Measurements from ENCODE around the gene FAM120A. TPM values are rescaled to one million over a fixed set of nuclear protein-coding genes. Genes with fewer than 3 reads are reported as not detected.

Gene FAM120A
- total RNA-seq, 1 donor from 2014 or later = 124 TPM

DNA sequence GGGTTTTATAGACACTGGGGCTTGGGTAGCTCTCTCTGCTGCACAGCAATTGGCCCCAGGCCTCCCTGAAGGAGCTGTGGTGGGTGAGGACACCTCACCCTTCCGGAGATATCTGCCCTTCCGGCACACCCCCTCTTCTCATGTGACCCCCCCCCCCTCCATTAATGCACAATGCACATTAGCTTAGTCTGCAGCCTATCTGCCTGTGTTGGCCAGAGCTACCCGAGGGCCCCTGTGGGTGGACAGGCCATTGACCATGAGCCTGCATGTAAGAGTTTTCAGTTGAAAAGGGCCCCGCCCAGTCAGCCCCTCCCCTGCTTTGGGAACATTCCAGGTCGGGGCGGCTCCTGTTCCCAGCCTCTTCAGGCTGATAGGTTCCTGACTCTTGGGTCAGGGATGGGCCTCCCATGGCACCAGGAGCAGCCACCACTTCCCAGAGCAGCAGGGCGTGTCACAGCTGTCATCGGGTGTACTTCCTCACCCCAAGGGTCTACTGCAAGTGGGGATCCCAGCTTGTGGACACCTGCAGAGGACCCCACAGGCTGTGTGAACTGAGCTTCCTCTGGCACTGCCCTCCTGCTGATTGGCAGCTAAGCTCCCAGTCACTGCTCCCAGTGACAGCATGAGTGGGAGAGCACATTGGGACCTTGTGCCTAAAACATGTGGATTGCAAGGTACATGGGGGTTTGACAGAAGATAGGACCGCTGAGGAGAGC lies 142.7 kb downstream of the FAM120A start:
- DNase-seq (ENCODE audit: low spot score) = no peak

- no peak for DNase-seq (ENCODE audit: low spot score)
Measured at GRCh38 chr9:93595461-93595860, 144.0 kb downstream of the FAM120A start.

GRCh38 chr9:93595861-93596365 lies 144.4 kb downstream of the FAM120A start:
- no peak for DNase-seq (ENCODE audit: low spot score)

DNA sequence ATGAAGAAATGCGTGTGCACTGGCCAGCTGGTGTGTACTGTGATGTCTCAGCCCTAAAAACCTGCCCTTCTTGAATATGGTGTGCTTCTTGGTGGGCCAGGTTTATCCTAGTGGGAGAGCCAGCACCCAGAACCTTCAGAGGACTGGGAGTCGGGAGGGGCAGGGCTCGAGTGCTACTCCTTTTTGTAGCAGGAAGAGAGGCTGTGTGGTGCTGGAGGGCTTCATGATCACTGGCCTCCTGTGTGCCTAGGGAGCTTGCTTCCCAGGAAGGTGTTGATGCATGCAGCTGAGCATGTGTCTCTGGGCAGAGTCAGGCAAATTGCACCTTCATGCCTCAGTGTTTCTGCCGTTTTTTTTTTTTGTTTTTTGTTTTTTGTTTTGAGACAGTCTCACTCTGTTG lies 144.9 kb downstream of the FAM120A start:
- DNase-seq (ENCODE audit: low spot score) = no peak

DNA sequence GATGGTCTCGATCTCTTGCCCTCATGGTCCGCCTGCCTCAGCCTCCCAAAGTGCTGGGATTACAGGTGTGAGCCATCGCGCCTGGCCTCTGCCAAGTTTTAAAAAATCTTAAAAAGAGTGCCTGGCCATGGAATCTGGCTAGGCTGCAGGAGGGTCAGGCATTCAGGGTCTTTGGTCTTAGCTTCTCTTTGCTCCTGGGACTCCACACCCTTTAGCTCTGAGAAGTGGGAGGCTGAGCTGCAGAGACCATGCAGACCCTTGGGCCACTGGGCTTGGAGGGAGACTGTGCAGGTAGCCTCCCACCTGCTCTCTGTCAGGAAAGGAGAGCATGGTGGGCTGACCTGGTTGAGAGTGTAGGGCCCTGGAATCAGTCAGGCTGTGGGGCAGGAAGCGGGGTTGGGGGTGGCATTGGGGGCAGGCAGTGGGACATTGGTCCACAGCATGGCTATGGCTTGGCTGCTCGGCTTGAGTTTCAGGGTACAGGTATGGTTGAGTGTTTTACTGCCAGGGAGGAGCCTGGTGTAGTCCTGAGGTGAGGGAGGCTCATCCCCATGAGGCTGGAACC lies 145.7 kb downstream of the FAM120A start:
- no peak for DNase-seq (ENCODE audit: low spot score)

DNA sequence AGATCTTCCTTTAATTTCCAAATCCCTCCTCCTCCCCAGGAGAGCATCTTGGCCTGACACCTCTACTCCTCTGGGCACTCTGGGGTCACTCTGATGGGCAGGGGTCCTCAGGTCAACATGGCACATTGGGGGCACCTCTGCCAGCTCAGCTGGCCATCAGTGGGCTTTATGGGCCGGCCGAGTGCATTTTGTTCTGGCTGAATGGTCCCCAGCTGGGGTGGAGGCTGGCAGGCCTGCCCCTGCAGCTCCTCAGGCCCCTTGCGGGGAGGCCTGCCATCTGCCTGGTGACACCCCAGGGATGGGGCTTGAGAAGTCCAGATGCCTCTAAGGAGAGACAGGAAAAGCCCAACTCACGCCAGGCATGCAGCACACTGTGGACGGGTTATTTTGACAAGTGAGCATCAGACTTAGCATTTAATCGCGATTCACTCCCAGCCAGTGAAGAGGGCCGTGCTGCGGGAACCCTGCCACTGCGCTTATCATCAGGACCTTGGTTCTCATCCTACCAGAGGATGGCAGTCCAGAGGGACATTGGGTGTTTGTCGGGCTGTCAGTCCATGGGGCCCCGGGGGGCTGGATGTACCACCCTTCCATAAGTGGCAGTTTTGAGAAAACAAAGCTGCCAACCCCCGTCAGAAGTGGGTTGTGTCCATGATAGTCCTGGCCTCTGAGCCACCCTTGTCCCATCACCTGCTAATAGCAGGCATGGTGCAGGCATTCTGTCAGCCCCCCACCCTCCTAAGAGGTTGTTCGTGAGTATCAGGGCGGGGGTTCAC lies 146.6 kb downstream of the FAM120A start:
- DNase-seq (ENCODE audit: low spot score) = no peak

- DNase-seq (ENCODE audit: low spot score) = no peak
Measured at GRCh38 chr9:93598647-93599241, 147.3 kb downstream of the FAM120A start.

DNA sequence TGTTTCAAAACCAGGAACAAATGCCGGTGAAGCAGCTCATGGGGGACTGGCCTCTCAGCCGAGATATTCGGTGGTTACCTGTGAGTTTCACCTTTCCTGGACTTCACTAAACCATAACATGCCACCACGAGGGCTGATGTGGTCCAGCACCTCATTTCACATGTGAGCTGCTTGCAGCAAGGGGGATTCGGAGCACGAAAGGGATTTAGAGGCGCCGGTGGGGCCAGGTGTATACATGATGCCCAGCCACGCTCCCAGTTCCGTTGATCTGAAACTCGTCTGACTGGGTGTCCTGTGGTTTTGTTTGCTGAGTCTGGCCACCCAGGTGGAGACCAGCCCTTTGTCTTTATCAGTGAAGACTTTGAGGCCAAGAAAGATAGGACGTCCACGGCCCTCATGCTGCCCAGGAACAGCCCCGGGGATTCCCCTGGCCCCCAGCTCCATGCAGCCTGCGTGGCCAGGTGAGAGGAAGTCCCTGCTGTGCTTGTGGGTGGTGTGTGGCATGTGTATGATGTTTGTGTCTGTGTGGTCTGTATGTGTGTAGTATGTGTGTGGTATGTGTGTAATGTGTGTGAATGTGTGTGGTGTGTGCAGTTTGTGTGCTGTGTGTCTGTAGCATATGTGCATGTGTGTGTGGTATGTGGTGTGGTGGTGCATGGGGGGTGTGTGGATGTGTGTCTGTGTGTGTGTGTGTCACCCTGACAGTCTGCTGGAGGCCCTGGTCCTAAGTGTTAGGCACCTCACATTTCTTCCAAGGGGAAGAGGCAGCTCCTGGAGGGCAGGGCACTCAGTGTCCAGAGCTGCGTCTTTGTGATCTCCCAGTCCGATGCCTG lies 148.3 kb downstream of the FAM120A start:
- DNase-seq (ENCODE audit: low spot score) = peak; percentile 33

- DNase-seq (ENCODE audit: low spot score) = no peak
Measured at GRCh38 chr9:93600504-93600903, 149.0 kb downstream of the FAM120A start.

- DNase-seq (ENCODE audit: low spot score) = no peak
Measured at GRCh38 chr9:93601063-93601462, 149.6 kb downstream of the FAM120A start.

DNA sequence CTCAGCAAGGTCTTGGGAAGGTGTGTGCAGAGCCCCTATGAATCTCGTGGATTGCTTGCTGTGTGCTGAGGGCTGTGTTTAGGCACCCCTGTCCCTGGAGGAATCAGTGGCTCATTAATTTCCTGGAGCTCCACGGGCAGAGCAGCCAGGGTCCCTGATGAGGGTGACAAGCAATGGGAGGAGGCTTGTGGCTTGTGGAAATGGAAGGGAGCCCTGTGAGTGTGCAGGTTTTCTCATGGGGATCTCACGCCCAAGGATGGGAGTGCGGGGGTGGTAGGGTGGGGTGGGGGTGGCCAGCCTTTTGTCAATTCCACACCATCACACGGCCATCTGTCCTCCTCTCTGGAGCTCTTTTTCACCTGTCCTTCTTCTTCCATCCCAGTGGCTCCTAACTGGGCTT lies 150.2 kb downstream of the FAM120A start:
- DNase-seq (ENCODE audit: low spot score) = no peak

DNA sequence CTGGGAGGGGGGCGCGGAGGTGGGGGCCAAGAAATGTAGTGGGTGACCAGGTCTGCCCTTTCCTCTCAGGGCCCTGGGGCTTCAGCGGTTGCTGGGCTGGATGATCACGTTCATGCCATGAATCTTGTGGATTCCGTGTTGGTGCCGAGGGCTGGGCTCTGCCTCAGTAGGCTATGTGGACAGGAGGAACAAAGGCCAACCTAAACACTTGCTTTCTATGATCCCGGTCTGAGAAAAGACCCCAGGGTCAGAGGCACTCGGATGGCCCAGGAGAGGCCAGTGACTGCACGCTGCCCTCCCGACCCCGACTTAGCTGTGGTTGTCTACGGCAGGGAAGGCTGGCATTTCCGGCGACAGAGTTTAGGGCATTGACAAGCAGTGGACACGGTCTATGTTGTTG lies 151.5 kb downstream of the FAM120A start:
- no peak for DNase-seq (ENCODE audit: low spot score)

- no peak for DNase-seq (ENCODE audit: low spot score)
Measured at GRCh38 chr9:93603906-93604326, 152.4 kb downstream of the FAM120A start.

- no peak for DNase-seq (ENCODE audit: low spot score)
Measured at GRCh38 chr9:93606187-93606586, 154.7 kb downstream of the FAM120A start.

DNA sequence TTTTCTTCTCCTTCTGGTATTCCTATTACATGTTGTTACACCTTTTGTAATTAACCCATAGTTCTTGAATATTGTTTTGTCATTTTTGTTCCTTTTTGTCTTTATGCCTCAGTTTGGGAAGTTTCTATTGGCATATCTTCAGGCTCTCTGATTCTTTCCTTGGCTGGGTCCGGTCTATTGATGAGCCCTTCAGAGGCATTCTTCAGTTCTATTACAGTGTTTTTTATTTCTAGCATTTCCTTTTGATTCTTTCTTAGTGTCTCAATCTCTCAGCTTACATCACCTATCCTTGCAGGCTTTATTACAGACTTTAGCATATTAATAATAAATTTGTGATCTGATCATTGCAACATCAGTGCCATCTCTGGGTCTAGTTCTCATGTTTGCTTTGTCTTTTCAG lies 158.7 kb downstream of the FAM120A start:
- DNase-seq (ENCODE audit: low spot score) = no peak

DNA sequence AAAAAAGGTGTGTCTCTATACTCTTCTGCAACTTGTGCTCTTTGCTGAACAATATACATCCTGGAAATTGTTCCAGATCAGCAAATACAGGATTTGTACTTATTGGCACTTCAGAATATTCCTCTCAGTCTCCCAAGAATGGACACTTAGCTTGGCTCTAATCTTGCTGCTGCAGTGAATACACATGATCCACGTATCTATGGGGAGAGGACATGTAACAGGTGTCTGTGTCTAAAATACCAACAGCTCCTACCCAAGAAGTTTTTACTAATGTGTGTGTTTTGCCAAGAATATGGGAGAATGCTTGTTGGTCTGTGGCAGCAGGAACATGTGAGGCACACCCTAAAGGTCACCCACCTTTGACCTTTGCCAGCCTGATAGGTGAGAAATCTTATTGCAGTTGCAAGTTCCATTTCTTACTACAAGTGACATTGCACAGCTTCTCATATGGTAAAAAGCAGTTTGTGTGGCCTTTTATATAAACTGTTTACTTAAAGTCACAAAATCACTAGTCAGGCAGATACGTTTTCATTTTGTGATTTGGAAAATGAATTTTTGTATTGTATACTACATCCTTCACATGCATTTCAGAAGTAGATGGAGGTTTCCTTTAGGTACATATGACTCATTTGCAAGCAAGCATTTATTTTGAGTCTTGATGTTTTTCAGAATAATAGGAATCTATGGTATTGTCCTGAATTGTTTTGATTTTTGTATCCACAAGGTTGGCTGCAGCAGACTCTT lies 160.7 kb downstream of the FAM120A start:
- DNase-seq (ENCODE audit: low spot score) = no peak

DNA sequence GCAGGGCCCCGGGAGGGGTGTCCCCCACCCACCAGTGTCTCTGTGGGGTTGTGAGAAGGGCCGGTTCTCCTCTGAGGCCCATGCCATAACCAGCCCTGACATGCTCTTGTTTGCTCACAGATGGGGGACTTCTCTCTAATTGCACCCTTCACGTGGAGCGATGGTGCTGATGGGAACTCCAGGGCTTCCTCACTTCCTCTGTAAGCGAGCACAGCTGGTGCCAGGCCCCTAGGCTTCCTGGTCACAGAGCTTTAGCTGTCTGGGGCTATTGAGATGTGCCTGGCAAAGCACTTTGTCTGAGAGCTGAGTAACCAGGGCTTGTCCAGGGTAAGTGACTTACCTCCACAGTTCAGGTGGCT lies 161.3 kb downstream of the FAM120A start:
- no peak for DNase-seq (ENCODE audit: low spot score)

GRCh38 chr9:93613174-93613573 lies 161.7 kb downstream of the FAM120A start:
- DNase-seq (ENCODE audit: low spot score) = no peak

GRCh38 chr9:93613791-93614190 lies 162.3 kb downstream of the FAM120A start:
- no peak for DNase-seq (ENCODE audit: low spot score)

GRCh38 chr9:93614830-93615468 lies 163.5 kb downstream of the FAM120A start:
- DNase-seq (ENCODE audit: low spot score) = no peak

Data from mucosa of gallbladder (tissue), 1 donor.